CD1c-positive myeloid dendritic cell (primary cell): Measurements from ENCODE around the gene FAM107B.
"Not testable (repeated sequence)": the region's sequence is repeated elsewhere in the genome, so short reads cannot be mapped to it uniquely, and the experiment has no call there.

ENCODE experiments used
- DNase-seq: peaks from one replicate; pipeline ENCODE4 v3.0.0-alpha.2; 2016; ENCODE audit errors: extremely low spot score

The FAM107B gene

DNA sequence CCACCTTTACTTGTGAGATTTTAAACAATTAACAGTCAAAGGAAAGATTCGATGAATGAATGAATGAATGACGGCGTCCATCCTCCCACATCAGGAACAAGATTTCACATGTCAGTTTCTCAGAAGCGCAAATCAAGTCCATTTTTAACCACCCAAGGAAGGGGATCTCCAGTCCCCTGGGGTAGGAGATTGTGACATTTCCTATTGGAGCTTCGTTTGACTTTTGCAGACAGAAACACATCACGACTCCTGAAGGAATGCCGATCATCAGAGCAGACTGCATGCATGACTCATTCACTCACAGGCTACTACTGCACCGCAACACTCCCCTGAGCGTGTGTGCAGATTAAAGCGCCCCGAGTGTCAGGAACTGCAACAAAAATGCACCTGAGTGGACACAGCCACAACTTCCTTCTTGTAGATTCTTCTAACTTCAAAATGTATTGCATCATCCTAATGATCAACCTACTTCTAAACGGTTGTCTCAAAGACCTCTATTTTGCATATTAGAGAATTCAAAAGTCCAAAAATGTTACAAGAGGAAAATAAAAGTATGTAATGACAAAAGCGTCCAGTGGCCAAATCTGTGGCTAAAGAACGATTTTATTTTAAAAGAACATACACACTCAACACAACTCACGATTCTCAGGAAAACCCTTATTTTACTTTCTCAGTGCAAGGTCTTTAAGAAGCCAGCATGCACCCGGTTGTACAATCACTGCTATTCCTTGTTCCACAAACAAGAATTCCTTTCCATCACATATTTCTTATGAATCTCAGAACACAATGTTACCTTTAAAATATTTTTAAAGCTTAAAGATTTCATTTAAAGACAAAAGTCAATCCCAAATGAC, 172.6 kb downstream of the FAM107B start:
- peak; percentile 87 for DNase-seq

DNA sequence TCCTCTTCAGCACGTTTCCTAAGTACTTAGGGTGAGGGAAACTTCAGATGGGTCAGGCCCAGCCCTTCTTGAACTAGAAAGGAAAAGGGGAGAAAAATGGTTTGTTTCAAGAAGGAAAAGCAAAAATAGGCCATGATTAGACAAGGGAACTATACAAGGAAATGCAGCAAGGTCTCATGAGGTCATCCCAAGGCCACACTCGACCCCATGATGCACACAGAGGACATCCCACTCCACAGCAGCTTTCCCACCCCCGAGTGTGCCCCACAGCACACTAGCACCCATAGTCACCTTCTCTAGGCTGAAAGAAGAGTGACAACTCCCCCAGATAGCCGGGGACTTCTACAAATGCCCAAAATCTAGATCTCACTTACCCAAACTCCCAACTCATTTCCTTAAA, 173.4 kb downstream of the FAM107B start:
- no peak for DNase-seq

DNA sequence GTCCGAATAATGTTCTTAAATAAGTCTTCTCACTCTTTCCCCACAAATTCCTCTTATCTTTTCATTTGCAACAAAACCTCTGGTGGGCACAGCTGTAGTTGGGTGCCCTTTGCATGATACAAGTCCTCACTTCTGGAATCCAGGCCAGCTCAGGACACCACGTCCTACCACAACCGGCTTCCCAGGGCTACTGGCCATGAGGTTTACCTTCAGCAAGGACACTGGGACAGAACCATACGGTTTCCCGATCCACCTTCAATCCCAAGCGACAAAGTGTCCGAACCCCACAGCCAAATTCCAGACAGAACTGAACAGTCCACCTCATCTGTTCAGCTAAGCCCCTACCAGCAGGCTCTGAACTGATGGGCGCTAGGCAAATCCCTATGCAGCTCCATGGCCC, 174.6 kb downstream of the FAM107B start:
- no peak for DNase-seq

DNA sequence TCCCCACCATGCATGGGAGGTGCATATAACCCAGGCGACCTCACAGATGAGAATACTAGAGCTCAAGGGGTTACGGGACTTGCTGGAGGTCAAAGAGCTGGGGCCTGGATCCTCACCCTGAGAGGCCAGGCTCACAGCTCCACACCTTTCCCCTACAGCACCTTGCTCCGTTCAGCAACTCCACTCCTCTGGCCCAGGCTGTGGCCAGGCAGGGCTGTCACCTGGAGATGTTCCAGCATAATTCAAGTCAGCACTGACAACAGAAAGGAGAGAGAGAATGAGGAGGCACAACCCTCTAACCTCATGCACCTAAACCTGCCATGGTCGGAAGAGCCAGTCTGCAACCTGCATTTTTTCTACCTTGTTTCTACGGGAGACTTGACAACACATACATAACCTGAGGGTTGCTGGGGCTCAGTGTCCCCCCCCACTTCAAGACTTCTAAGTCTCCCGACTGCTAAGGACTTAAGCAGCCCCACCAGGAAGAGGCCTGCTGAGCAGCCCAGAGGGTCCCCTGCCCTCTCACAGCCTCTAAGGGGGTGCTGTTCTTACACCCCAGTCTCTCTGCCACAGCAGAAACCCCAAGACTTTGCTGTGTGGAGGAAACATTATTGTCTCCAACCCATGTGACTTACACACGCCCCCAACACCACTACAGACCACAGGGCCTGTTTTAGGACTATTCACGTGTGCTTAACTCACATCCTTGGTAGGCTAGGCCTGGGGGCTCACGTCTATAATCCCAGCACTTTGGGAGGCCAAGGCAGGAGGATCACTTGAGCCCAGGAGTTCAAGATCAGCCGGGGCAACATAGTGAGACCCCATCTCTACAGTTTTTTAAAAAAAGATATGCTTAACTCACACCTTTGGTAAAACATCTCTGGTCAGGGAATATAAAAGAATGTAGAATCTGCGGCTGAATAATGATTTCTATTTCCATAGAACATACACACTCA, 175.6 kb downstream of the FAM107B start:
- no peak for DNase-seq

DNA sequence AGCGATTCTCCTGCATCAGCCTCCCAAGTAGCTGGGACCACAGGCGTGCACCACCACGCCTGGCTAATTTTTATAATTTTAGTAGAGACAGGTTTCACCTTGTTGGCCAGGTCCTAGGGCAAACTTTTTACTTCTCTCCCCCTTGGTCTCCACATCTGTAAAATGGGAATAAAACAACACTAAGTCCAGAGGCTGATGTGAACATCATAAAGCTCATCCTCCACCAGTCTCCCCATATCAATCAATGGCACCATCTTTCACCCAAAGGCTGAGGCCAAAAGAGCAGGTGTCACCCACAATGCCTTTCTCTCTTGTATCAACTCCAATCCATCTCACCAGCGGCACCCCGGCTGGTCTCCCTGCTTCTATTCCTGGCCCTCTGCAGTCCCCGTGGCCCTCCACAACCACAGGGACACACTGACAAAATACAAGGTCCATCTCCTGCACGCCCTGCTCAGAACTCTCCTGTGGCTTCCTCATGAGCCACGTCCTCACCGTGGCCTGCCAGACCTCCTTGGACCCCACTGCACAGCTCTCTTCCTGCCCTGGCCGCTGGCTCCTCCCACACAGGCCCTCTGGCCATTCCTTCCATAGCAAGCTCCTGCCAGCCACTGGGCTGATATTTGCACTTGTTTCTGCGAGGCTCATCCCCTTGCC, 179.0 kb downstream of the FAM107B start:
- DNase-seq = no peak

DNA sequence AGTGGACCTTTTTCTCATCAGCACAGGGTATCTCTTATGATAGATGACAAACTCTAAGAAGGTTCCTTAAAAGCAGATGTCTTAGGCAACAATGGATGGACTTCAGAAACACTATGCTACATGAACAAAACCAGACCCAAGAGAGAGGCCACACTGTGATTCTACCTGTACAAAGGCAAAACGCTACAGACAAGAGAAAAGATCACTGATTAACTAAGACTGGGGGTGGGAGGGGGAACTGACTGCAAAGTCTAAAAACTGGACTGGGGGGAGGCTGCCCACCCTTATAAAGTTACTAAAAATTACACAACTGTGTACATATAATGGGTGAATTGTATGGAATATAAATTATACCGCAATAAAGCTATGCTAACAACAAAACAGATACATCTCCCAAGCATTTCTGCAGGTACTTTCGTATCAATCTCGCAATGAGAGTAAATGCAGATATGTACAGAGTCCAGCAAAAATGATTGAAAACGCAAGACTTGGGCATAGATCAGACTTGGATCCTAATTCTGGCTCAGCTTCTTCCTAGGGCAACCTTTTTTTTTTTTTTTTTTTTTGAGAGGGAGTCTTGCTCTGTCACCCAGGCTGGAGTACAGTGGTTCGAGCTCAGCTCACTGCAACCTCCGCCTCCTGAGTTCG, 179.7 kb downstream of the FAM107B start:
- DNase-seq = no peak

DNA sequence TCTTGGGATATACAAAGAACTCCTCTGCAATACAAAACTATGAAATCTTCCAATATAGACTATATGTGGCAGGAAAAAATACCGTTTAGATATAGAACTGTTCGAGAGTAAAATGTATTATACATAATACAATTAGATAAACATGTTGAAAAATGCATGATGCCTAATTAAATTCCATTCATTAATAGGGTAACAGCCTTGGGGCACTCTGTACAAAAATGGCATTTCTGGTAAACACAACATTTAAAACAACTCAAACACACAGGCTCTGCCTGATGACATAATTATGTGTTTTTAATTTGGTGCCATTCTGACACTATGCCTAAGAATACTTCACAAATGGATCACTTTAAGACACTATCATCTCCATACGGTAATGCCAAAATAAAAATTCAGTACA, 180.9 kb downstream of the FAM107B start:
- no peak for DNase-seq

DNA sequence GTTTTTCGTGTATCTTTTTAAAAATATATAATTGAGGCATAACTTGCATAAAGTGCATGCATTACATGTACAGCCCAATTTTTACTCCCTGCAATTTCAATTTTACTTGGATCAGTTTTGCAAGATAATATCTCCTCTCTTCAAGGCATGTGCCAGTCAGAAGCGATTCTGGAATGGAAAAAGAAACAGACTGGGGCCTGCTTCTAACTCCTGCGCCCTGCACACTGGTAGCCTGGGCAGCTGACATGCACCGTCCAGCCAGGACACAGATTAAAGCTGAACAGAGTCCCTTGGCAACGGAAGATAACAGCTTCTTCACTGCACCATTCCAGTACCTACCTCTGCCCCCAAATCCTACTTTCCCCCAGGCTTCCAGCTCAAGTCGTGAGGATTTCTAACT, 182.1 kb downstream of the FAM107B start:
- DNase-seq = no peak

DNA sequence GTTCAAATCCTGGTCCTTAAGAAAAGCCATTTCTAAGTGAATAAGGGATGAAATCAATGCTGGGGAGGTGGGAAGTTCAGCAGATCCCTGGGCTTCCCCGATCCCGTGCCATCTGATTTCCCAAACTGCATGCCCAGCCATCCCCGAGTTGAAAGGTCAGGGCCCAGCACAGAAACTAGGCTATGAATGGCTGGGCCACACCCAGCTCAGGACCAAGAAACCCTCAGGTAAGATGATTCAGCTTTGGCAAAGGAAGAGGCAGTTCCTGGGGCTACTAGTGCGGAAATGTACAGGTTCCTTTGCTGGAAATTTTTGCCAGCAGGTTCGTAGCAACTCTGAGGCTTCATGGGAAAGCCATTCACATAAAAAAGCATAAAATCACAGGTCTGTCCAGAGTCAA, 182.7 kb downstream of the FAM107B start:
- no peak for DNase-seq

DNA sequence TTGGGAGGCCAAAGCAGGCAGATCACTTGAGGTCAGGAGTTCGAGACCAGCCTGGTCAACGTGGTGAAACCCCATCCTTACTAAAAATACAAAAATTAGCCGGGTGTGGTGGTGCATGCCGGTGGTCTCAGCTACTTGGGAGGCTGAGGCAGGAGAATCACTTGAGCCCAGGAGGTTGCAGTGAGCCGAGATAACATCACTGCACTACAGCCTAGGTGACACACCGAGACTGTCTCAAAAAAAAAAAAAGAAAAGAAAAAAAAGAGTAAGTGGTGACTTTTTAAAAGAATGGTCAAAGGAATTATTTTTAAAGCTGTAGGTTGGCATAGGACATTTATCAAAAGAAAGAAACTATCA, 185.8 kb downstream of the FAM107B start:
- not testable (repeated sequence) for DNase-seq

DNA sequence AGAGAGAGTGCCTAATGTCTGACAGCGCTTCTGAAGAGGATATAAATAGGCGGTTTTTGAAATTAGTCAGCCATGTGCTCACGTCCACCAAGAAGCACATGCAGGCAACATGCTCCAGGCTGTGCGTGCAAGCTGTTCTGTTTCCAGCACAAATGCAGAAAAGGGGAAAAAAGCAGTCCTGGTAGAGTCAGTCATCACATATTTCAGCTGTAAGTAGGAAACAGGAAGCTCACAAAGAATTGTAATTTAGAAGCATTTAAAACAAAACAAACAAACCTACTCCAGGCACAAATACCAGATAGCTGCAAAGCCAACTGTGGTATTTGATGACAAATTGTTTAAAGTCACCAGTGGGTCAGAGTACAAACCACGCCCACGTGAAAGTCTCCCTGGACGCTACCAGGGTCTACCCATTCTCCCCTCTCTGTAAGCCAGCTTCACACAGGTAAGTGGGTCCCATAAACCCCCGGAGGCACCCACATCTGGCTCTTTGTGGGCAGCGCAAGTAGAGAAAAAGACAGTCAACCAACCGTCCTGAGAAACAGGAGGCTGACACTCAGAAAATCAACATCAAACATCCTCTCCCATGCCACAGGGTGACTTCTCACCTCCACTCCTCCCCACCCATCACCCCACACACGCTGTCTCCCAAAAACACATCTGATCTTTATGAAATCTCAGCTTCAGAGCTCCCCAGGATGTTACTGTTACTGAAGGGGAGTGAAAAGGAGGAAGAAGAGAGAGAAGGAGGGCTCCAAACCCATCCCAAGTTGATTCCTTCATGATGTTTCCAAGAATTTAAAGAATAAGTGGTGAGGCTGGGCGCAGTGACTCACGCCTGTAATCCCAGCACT, 186.4 kb downstream of the FAM107B start:
- peak; percentile 86 for DNase-seq

DNA sequence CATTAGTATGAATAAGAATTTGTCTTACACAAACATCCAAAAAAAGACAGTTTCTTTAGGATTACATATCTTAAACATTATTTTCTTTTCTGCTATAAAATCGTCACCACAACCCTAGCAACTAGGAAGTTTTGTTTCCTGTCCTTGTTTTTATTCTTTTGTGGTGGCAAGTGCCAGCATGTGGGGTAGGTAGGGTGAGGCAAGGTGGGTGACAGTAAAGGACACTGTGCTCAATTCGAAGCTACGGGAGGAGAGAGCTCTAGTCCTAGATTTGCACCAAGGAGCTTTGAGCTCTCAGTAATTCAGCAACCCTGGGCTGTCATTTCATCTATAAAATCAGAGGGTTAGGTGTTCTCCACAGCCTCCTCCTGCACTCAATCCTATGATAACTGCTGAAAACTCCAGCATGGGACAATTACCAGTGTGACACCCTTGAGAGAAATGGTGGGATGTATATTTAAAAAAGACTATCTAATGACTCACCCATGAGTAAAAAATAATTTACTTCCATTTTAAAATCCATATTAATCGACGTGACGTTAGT, 187.1 kb downstream of the FAM107B start:
- DNase-seq = peak; percentile 24

DNA sequence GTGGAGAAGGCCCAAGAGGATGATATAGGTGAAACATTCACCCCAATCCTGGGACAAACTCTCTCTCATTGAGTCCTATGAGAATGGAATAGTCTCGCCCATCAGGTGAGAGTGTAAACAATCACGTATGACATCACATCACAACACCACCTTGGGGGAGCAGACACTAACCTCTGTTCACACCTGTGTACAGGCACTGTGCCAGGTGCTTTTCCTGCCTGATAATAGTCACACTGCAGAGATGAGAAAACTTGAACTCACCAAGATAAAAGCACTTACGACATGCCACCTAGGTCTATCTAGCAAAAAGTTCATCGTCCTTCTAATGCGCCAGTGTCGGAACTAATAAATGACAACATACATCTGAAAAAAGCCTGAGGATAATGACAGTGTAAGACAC, 187.8 kb downstream of the FAM107B start:
- DNase-seq = peak; percentile 33

DNA sequence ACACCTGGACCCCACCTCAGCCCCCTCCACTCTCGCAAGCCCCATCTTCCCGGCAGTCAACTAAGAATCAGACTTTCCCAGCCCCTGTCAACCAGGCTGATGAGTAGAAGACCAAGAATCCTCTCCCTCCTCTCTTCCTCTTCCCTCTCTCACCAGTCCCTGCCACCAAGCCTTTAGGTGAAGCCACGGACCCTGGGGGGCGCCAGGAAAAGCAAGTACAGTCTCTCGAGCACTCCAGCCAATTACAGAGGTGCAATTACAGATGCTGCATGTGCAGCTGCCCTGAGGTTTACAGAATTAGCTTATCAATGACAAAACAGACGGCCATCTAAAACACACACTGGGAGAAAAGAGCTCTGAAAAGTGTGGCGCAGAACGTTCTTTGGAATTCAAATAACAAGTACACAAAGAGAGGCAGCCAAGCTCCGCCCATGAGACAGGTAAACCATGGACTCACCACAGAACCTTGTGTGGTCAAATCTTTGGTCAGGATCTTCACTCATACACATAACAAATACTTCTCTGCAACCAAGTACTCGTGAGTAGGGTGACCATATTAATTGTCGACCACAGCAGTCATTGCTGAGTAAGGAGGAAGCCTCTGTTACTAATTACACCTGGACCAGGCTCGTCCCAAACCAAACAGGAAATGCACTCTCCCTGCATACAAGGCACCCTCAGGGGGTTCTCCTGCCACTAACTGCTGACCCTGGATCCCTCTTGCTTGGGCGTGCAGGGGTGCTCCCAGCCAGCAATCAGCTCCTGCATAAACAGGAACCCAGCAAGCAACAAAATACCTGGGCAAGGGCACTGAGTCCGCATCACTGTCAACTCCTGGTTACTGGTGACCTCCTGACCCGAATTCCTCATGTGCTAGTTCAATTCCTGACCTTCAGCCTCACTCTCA, 189.2 kb downstream of the FAM107B start:
- no peak for DNase-seq

DNA sequence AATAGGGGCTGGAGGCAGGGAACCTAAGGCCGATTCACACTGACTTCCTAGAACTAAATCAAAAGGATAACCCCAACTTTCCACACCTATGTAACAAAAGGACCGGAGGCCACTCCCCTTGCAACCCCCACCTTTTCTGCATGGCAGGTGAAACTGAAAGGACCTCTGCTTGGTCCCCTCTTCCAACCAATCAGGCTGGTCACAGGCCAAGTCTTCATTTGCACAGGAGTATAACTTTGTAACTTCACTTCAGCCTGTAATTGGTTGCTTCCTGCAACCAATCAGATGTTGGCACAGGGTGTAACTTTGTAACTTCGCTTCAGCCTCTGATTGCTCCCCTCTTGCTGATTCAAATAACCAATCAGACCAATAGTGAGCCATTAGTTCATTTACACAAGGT, 190.0 kb downstream of the FAM107B start:
- no peak for DNase-seq

DNA sequence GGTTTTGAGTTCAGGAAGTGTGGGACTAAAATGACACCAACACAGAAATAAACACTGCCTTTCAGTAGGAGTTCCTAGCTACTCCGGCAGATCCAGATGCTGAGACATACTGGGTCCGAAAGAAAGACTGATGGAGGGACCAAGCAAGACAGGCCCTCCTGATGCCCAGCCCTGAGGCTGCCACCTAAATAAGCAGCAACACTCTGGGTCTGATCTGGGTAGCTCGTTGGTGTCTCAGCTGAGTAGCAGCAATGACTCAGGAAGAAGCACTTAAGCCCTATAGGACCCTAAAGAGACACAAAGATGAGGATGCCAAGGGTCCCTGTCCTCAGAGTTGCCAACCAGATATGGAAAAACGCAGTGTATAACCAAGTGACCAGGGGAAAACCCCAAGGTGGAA, 190.7 kb downstream of the FAM107B start:
- no peak for DNase-seq

DNA sequence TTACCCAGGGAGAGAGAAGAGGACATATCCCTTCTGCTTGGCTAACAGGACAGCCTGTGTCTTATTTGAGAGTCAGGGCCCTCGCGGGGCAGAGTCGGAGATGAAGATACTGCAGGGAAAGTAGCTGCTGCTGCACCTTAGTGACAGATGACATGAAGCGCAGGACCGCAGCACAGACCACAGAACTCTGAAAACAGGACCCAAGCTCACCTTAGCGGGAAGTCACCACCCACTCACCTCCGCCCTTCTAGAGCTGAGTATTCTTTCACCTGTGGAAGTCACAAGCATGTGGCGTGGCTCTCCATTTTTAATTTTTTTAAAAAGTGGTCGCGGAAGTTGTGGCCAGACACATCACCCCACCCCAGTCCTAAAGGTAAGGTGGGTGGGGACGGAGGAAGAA, 191.4 kb downstream of the FAM107B start:
- DNase-seq = peak; percentile 50

DNA sequence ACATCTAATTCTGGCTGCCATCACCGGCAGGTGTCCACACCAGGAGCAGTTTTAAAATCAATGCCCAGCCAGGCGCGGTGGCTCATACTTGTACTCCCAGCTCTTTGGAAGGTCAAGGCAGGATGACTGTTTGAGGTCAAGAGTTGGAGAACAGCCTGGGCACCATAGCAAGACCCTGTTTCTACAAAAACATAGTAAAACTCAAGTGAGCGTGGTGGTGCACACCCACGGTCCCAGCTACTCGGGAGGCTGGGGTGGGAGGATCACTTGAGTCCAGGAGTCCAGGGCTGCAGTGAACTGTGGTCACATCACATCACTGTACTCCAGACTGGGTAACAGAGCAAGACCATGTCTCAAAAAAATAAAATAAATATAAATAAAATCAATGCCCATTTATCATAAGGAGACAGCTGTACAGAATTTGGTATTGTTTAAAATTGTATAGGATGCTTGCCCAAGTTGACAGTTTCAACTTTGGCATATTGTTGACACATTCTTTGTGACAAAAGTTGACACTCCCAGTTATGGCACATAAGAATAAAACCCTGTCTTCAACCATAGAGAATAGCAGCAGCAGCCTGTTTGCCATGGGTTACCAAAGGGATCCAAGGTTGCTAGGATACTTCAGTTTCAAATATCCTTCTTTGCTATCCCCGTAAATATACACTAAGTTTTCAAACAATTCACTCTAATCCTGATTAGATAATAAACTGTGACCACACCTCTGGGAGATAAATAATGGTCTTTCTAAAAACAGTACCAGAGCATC, 193.0 kb downstream of the FAM107B start:
- no peak for DNase-seq
